ENCODE results near the gene NF2.

Gene NF2

DNA sequence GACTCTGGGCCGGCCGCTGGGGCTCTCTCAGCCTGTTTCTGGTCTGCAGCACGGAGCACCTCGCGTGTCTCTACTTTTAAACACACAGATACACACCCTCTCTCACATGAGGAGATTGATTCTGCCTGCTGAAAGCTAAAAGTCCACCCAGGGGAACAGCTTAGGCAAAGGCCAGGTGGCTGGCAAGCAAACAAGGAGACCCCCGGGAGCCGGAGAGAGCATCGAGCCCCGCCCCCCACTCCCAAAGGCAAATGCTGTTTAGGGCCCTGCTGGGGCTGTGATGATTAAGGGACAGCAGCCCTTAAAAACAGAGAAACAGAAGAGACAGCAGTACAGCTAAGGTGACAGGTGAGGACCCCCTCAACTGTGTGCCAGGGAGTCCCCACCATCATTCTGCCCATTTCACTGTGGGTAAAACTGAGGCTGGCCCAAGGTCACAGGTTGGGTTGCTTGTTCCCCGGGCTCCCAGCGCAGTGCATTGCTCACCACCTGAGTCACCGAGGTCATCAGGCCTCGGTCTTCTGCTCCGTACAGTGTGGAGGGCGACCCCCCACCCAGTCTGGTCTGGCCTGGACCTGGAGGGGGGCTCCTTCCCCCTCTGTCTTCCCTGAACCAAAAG is 123.2 kb downstream of the NF2 start:
- no peak for DNase-seq

GRCh38 chr22:29727131-29727523 is 123.7 kb downstream of the NF2 start:
- peak; percentile 14 for DNase-seq

DNA sequence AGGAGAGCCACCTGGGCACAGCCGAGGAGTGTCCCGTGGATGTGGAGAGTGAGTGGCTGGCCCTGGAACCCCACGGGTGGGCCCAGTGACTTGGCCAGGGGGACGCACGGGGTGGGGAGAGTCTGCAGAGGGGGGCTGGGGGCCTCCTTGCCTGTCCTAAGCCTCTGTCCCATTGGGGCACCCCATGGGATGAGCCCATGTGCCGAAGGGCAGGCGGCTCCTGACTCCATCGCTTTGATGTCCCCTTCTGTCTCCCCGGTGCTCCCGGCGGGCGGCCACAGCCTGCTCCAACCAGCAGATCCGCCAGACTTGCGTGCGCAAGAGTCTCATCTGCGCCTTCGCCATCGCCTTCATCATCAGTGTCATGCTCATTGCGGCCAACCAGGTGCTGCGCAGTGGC is 125.7 kb downstream of the NF2 start:
- DNase-seq = no peak

GRCh38 chr22:29731058-29731850 is 127.8 kb downstream of the NF2 start:
- no peak for DNase-seq

GRCh38 chr22:29732883-29733282 is 129.4 kb downstream of the NF2 start:
- DNase-seq = no peak

DNA sequence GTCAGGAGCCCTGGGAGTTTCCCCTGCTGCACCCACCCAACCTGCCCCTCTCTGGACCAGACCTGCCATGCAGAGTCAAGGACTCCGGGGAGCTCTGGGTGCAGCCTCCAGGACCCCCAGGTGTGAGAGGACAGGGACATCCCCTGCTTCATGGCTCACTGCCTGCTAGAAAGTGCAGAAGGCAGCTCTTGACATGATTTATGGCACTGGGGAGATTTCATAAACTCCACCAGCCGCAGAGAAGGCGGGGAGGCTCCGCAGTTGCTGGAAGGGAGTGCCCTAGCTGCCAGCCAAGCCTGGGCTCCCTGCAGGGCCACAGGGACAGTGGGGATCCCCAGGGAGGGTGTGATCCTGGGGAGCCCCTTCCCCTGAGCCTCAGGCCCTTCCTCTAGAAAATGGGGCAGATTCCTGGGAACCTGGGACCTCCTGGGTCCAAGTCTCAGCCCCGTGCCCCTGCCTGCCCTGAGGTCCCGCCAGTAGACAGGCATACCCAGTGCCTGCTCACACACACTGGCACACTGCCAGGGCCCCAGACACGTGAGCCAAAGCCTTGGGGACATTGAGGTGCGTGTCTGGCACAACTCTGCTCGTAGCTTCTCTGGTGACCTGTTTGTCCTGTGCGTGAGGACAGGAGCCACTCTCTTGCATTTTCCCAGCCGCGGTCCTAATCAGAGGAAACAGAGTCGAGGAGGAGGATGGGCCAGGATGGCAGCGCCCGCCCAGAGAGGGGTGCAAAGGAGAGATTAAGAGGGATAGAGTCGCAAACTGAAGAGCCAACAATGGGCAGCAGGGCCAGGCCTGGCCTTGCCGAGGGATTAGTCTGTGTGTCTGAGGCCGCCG is 130.1 kb downstream of the NF2 start:
- peak; percentile 70 for DNase-seq

- DNase-seq = no peak
Observed at GRCh38 chr22:29734406-29734805, 131.0 kb downstream of the NF2 start.

DNA sequence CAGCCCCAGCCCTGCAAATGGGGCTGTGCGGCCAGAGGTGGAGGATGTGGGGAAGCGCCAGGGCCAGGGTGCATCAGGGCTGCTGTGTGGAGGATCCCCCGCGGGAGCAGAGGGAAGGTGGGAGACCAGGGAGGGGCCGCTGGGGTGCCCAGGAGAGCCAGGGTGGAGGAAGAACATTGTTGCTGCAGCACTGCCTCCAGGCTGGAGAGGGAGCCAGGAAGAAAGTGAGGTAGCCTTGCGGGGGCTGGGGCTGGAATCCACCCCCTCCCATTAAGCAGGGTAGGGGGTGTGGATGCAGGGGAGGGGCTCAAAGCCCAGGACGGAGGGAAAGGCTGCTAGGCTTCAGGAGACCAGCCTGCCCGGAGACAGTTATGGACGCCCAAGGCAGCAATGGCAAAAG is 131.4 kb downstream of the NF2 start:
- DNase-seq = no peak

- DNase-seq = no peak
Observed at GRCh38 chr22:29735416-29735815, 132.0 kb downstream of the NF2 start.

DNA sequence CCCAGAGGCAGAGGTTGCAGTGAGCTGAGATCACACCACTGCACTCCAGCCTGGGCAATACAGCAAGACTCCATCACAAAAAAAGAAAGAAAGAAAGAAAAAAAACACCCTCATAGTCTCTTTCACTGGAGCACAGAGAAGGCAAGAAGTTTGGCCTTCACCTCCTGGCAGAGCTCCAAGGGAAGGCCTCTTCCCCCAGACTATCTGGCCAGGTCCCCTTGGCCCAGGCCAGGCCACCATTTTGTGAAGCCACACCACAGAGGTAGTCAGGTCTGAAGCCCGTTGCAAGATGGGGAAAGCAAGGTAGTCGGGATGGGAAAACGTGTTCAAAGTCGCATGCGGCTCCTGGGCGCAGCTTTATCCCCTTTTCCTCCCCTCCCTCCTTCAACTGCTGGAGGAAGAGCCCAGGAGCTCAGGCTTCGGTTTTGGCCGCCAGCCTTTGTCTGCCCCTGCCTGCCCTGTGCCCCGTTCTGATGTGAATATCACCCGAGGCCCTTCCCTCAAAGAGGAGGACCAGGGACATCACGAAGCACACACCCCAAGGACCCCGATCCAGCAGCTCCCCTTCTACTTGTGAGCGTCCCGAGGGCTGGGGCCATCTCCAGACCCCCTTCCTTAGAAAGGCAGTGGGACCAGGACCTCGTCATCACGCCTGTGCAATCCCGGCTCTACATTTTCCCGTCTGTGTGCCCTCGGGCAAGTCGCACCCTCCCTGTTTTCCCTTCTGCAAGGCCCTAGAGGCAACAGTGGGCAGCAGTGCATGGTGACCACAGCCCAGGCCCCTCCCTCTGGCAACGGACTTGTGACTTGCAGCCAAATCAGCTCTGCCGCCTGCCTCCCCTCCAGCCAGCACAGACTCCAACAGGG is 134.1 kb downstream of the NF2 start:
- DNase-seq = no peak

DNA sequence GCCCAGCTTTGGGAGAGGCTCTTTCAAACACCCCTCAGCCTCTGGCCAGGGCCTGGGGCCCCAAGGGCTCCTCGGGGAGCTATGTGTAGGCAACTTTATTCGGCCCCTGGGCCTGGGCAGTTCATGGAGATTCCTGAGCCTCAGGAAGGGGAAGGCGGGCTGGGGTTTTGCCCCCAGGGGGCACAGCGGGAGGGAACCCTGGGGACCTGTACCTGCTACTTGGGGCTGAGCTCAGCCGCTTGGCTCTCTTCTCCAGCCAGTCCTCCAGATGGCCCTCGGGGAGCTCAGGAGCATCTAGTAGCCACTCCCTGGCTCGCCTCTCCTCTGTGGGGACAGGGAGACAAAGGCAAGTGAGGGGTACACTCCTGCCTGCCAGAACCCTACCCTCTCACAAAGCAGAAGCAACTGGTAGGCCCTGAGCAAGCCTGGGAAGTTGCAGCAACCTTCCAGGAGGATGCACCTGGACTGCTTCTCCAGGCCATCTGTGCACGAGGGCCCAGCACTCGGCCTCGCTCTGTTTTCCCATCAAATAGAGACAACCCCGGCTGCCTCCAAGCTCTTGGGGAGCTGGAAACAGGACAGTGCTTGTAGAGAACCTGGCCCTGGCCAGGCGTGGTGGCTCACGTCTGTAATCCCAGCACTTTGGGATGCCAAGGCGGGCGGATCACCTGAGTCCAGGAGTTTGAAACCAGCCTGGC is 134.8 kb downstream of the NF2 start:
- no peak for DNase-seq

DNA sequence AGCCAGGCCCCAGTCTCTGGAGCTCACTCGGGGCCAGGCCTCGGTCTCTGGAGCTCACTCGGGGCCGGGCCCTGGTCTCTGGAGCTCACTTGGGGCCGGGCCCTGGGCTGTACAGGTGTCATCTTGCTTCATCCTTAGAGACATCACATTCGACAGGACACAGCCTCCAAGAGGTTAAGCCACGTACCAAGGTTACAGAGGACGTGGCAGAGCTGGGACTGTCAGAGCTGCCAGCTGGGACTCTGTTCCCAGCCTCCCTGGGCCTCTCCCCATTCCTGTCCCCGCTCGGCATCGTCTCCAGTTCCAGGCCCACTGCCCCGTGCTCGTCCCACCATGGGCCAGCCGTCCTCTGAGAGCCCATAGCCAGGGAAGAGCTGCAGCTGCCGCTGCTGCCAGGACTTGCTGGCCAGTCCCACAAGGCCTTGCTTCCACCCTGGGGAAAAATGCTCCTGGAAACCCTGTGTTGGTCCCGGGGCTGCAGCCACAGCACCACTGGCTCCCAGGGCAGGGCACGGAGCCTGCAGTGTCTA is 136.0 kb downstream of the NF2 start:
- no peak for DNase-seq

GRCh38 chr22:29740216-29740615 is 136.8 kb downstream of the NF2 start:
- DNase-seq = no peak

GRCh38 chr22:29741926-29742325 is 138.5 kb downstream of the NF2 start:
- DNase-seq = no peak

DNA sequence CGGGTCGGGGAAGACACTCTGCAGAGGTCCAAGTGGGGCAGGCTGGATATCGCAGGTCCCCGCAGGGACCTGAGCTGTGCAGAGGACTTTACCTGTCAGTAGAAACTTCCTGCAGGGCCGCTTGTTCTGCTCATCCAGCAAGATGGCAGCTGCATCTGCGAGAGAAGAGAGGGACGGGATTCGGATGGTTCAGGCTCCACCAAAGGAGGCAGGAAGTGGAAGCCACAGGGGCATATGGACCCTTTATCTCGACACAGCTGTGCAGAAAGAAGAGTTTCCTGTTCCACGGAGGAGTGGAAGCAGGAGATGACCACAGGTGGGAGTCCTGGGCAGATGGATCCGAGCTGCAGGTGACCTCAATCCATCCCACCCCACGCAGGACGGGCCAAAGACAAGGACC is 138.9 kb downstream of the NF2 start:
- no peak for DNase-seq

GRCh38 chr22:29744902-29745301 is 141.5 kb downstream of the NF2 start:
- DNase-seq = peak; percentile 82

DNA sequence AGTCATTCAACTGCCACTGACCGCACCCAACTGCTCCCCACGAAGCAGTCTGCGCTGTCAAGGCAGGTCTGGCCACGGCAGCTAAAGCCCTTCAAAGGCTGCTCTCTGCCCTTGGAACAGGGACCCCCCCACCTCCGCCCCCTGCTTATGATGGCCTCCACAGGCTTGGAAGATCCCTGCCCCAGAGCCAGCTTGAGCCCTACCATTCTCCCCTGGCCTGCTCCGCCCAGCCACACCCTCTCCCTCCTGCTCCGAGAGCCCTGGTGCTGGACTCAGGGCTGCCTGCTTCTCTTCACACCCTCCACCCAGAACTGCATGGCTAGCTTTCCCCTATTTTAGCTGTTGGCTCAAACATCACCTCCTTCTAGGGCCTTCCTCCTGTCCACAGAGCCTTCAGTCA is 144.4 kb downstream of the NF2 start:
- DNase-seq = no peak
